ENCODE measurements around the gene ATP9B.

ATP9B gene

GRCh38 chr18:79335833-79336360, 266.7 kb downstream of the ATP9B start:
- DNase-seq: no peak

- no peak for DNase-seq
Measured at GRCh38 chr18:79336556-79337142, 267.5 kb downstream of the ATP9B start.

- no peak for DNase-seq
Measured at GRCh38 chr18:79337184-79337583, 268.0 kb downstream of the ATP9B start.

GRCh38 chr18:79337620-79338019, 268.4 kb downstream of the ATP9B start:
- no peak for DNase-seq

- no peak for DNase-seq
Measured at GRCh38 chr18:79339094-79339908, 270.1 kb downstream of the ATP9B start.

GRCh38 chr18:79343567-79344207, 274.5 kb downstream of the ATP9B start:
- DNase-seq: no peak

GRCh38 chr18:79344208-79344581, 275.0 kb downstream of the ATP9B start:
- DNase-seq: no peak

GRCh38 chr18:79345366-79345765, 276.2 kb downstream of the ATP9B start:
- DNase-seq: no peak

- DNase-seq: no peak
Measured at GRCh38 chr18:79345981-79346380, 276.8 kb downstream of the ATP9B start.

GRCh38 chr18:79348066-79348465, 278.9 kb downstream of the ATP9B start:
- no peak for DNase-seq

GRCh38 chr18:79352432-79352831, 283.2 kb downstream of the ATP9B start:
- no peak for DNase-seq

- DNase-seq: no peak
Measured at GRCh38 chr18:79353267-79353666, 284.1 kb downstream of the ATP9B start.

- no peak for DNase-seq
Measured at GRCh38 chr18:79354350-79354749, 285.2 kb downstream of the ATP9B start.

- no peak for DNase-seq
Measured at GRCh38 chr18:79355433-79356335, 286.5 kb downstream of the ATP9B start.

GRCh38 chr18:79356435-79356834, 287.2 kb downstream of the ATP9B start:
- no peak for DNase-seq

- DNase-seq: no peak
Measured at GRCh38 chr18:79360933-79361332, 291.7 kb downstream of the ATP9B start.

- no peak for DNase-seq
Measured at GRCh38 chr18:79361766-79362522, 292.8 kb downstream of the ATP9B start.

GRCh38 chr18:79365701-79366100, 296.5 kb downstream of the ATP9B start:
- no peak for DNase-seq

GRCh38 chr18:79366177-79367094, 297.2 kb downstream of the ATP9B start:
- no peak for DNase-seq

GRCh38 chr18:79367480-79367879, 298.3 kb downstream of the ATP9B start:
- no peak for DNase-seq

- DNase-seq: peak; percentile 19
Measured at GRCh38 chr18:79367989-79368388, 298.8 kb downstream of the ATP9B start.

All from COR-L47 (cell line).